Measurements from ENCODE around the gene ZNF554. TPM values are rescaled to one million over a fixed set of nuclear protein-coding genes. Genes with fewer than 3 reads are reported as not detected.

Gene ZNF554
- total and polyA plus RNA-seq, 2 donors (not counting 3 experiments of a cell fraction or from before 2014, with no cell fraction given), result 1.2 to 1.6 TPM

DNA sequence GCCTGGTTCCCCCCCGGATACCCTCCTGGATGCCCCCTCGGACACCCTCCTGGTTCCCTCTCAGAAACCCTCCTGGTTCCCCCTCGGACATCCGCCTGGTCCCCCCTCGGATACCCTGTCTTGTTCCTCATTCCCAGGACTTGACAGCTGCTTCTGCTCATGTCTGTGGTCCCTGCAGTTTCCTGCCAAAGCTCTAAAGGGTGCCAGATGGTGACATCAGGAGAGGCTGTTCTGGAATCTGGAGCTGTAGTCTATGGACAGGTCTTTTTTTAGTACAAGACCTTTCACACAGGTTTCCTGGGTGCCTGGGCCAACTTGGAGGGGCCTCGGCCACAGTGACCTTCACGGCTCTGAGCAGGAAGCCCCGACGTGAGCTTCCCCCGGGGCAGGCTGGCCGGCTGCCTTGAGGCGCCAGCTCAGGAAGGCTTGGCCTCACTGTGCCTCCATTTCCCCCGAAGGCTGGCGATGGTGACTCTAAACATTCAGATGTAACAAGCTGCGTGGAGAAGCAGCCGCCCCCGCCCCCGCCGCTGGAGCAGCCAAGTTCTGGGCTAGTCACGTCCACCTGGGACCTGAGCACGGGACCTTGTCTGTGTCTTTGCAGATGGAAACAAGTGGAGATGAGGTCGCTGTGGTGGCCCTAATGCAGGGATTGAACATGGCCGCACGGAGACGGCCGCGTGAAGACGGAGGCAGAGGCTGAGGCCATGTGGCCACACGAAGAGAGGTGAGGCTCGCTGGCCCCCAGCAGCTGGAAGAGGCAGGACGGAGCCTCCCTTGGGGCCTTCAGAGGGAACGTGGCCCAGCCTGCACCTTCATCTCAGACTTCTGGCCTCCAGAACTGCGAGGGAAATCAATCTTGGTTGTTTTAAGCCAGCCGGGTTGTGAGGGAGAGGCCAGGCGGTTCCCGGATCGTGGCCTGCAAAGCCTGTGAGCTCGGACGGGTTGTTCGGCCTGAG lies 49.3 kb upstream of the ZNF554 start:
- ChIA-PET POLR2A (no interaction called here), CTCF (no interaction called here)
- dilution Hi-C loops (cut with MboI; ENCODE audit: extremely low pct_ligation_motif_present, low sequenced_read_pairs) (no loop called here), intact Hi-C loops (cut with micrococcal nuclease) (no loop called here)
- Histone ChIP-seq H3K4me2 (ENCODE audit: insufficient read depth, low read length) (no peak overlapping the region), H3K9ac (replicated peaks; ENCODE audit: extremely low read depth, insufficient read depth, low read length) (no peak overlapping the region), H3K79me2 (ENCODE audit: control insufficient read depth, insufficient read depth, low read length) (peaks cover 49% of the 10 kb centered on the region), H3K9me3 (replicated peaks; ENCODE audit: control insufficient read depth, insufficient read depth, low read length) (no peaks in the 10 kb centered on the region), H3K36me3 (ENCODE audit: control insufficient read depth in 2 of 2, extremely low read depth in 1 of 2, insufficient read depth in 2 of 2, low read length in 2 of 2) (peaks cover 0 to 22% of the 10 kb centered on the region in 2 experiments), H3K9me1 (replicated peaks; ENCODE audit: control insufficient read depth, extremely low read depth, insufficient read depth, low read length) (no peaks in the 10 kb centered on the region), H3K4me3 (replicated peaks in 1 of 3; ENCODE audit: insufficient read depth in 1 of 3, low read depth in 1 of 3, low read length in 3 of 3) (no peak overlapping the region), H3K4me1 (ENCODE audit: control insufficient read depth, extremely low read depth, insufficient read depth, low read length) (no peaks in the 10 kb centered on the region), H3K27ac (ENCODE audit: insufficient read depth, low read depth, low read length) (no peak overlapping the region), H4K20me1 (replicated peaks; ENCODE audit: control insufficient read depth, extremely low read depth, insufficient read depth, low read length) (no peaks in the 10 kb centered on the region), H3K27me3 (ENCODE audit: control insufficient read depth in 2 of 2, insufficient read depth in 2 of 2, low read length in 2 of 2) (no peaks in the 10 kb centered on the region), H2AFZ (ENCODE audit: low read depth, low read length) (no peak overlapping the region)
- no peak for TF ChIP-seq POLR2A (IDR thresholded peaks at IDR 0.05; ENCODE audit: low read depth, low read length)
- no peak for TF ChIP-seq POLR2AphosphoS5 (IDR thresholded peaks at IDR 0.05; ENCODE audit: insufficient read depth, low read depth, low read length)
- TF ChIP-seq, protein P1, sequence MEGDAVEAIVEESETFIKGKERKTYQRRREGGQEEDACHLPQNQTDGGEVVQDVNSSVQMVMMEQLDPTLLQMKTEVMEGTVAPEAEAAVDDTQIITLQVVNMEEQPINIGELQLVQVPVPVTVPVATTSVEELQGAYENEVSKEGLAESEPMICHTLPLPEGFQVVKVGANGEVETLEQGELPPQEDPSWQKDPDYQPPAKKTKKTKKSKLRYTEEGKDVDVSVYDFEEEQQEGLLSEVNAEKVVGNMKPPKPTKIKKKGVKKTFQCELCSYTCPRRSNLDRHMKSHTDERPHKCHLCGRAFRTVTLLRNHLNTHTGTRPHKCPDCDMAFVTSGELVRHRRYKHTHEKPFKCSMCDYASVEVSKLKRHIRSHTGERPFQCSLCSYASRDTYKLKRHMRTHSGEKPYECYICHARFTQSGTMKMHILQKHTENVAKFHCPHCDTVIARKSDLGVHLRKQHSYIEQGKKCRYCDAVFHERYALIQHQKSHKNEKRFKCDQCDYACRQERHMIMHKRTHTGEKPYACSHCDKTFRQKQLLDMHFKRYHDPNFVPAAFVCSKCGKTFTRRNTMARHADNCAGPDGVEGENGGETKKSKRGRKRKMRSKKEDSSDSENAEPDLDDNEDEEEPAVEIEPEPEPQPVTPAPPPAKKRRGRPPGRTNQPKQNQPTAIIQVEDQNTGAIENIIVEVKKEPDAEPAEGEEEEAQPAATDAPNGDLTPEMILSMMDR (IDR thresholded peaks at IDR 0.05; ENCODE audit: extremely low read depth in 1 of 2, insufficient read depth in 1 of 2, low read depth in 1 of 2, low read length in 2 of 2), result no peak
- no TSS peak for BruUV-seq (replicated peaks)
- no peak for FAIRE-seq
- no peak for DNase-seq (ENCODE audit: low read depth, low spot score)

All from endothelial cell of umbilical vein (primary cell).